HEK293T (cell line): ENCODE results near the gene DDX5.

ENCODE experiments used
- ELF4 ChIP-seq: fragments of 450-650 bp; IDR thresholded peaks from 2 replicates; pipeline ENCODE4 v1.6.1; 2017; ENCODE audit warnings: antibody characterized with exemption
- HDGF ChIP-seq: fragments of 450-650 bp; IDR thresholded peaks from 2 replicates; pipeline ENCODE4 v1.6.1; 2017; ENCODE audit warnings: antibody characterized with exemption, borderline replicate concordance
- SP1 ChIP-seq: fragments of 450-650 bp; IDR thresholded peaks from 2 replicates; pipeline ENCODE4 v1.6.1; 2017

DNA sequence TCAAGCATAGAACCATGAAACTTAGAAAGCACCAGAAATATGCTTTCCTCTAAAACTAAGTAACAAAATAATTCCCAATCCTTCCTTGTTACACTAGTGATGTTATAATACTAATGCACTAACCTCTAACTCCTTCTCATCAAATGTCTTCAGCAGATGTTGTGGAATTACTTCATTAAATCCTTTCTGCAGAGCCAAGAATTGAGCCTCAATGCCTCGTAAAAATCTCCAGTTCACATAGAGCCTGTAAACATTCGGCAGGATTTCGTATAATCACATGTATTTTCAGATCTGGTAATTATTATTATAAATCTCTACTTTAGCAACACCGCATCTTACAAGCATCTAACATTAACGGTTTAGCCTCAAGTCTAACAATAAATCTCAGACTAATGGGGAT lies 45.4 kb upstream of the DDX5 start:
- no peak for TF ChIP-seq SP1
- no peak for TF ChIP-seq HDGF
- TF ChIP-seq ELF4, result no peak
